Mucosa of gallbladder (tissue), 1 donor: ENCODE results near the gene ARMH4. TPM values are rescaled to one million over a fixed set of nuclear protein-coding genes. Genes with fewer than 3 reads are reported as not detected.
"Not testable (repeated sequence)": the region's sequence is repeated elsewhere in the genome, so short reads cannot be mapped to it uniquely, and the experiment has no call there.

ENCODE experiments used
- DNase-seq: peaks from one replicate; pipeline ENCODE4 v3.0.0-alpha.2; 2020; ENCODE audit warnings: low spot score
- total RNA-seq: library from RNA; stranded (reverse); gene quantifications from one replicate; pipeline ENCODE4 v1.2.1, GENCODE V29; 2021
- donor health status: DM: no; HTN: no; CAD: no.

The ARMH4 gene
- total RNA-seq, 1 donor from 2014 or later: 10.0 TPM

- DNase-seq: no peak
These were observed 6.1 kb downstream of the ARMH4 start for GRCh38 chr14:58145936-58146335.

- no peak for DNase-seq
These were observed 8.9 kb downstream of the ARMH4 start for GRCh38 chr14:58143106-58143505.

- no peak for DNase-seq
These were observed 10.1 kb downstream of the ARMH4 start for GRCh38 chr14:58141893-58142292.

DNA sequence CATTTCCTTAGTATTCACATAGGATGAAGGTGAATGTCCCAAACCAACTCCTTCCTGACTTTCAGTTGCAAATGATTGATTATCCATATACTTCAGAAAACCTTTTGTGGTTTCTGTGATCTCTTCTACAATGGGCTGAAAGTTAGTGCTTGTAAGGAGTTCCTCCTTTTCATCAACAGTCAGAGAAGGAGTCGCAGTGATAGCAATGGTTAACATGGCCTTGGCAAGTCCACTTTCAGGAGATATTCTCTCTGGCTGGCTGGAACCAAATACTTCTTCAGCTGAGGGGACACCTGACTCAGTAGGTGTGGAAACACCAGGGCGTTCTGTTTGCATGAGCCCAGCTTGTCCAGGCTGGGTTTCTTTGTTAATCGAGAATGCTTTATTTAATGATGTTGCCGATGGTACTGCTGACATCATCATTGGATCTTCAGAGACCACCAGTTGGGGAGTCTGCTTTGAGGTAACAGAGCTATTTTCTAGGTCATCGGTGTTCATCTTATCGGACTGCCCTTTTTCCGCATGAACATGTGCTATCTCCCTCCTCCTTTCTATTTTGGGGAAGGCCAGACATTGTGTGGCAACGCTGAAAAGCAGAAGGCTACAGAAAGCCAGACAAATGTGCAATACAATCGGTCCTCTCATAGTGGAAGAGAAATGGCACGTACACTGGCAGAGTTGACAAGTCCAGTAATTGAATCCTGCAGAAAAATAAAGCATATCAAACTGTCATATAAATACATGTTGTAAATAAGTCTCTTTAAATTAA lies 13.1 kb downstream of the ARMH4 start:
- no peak for DNase-seq

DNA sequence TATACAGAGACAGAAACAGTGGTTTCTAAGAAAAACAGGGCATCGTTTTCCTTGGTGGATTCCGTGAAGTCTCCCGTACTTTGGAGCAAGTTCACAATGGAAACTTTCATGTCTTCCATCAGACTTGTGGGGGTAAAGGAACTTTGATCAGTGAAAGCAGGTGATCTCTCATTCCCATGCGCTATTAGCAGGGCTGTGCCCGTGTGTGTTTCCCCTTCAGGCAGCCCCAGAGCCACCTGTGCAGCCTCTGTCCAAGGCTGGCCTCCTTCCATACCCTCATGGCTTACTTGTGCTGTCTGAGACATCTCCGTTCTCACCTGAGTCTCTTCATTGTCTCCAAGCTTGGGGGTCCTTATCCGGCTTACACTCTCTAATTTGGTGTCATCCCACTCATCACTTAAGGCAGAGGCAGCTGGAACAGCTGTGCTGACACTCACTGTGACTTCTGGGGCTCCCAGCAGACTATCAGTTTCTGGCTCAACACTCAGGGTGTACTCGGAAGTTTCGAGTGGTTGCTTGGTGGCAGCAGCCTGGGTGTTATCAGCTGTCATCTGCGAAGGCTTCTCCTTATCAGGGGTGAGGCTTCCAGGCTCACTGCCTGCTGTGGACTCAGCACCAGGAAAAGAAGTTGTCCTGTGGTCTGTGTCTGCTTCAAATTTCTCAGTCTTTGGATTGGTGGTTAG lies 13.8 kb downstream of the ARMH4 start:
- DNase-seq: no peak

GRCh38 chr14:58133739-58134138 lies 18.3 kb downstream of the ARMH4 start:
- no peak for DNase-seq

DNA sequence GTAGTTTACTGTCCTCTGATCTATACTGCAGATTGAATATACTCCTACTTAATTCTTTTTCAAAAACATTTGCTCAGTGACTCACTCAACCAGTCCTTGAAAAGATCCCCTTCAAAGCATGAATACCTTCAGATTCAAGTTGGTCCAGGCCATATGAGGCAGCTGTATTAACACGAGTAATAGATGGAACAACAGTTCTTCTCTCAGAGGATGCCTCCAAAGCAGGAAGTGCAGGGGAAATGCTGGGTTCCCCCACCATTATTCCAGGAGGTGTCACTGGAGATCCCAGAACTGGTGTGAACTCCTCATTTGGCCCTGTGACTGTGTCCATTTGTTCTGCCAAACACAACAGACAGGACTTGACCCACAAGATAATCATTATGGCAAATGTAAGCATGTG lies 20.6 kb downstream of the ARMH4 start:
- DNase-seq: no peak

DNA sequence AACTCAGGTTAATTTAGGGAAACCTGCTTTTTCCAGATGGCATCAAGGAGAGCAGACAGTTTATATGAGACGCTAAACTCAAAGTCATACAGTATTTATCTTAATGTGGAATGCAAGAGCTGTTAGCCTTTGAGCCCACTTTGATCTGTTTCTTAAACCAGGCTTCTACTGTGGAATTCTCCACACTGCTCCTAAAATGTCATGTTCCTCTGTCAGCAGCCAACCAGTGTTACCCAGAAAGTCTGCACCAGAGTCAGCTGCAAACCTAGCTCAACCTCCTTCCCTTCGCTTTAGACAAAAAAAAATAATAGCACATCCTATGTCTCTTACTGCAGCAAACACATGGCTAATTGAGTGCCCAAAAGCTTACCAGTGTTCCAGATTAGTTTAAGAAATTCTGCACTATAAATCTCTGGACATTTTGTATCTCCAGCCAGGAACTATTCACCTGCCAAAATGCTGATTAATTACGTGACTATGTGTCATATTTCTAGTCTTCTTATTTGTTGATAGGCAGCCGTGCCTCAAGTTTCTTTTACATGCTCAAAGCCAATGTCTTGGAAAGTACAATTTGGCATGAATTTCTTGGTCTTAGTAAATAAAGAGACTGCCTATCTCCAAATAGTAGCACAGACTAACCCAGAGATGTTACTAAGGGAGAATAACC lies 21.8 kb downstream of the ARMH4 start:
- DNase-seq: no peak

DNA sequence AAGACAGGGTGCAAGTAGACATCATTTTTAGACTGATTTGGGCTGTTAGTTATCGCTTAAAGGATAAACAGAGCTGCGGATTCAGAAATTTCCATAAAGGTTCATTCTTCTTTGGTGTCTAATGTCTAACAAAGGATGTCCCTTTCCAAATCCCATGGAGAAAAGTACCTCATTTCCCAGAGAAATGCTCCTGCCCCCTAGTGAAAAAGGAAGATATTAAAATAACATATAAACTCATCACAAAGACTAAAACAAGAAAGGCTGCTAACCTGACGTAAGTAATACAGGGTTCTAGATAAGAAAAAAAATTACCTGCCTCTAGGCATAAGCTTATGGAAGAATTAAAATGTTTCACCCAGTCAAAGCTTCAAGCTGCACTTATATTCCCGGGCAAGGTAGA lies 22.8 kb downstream of the ARMH4 start:
- DNase-seq: no peak

DNA sequence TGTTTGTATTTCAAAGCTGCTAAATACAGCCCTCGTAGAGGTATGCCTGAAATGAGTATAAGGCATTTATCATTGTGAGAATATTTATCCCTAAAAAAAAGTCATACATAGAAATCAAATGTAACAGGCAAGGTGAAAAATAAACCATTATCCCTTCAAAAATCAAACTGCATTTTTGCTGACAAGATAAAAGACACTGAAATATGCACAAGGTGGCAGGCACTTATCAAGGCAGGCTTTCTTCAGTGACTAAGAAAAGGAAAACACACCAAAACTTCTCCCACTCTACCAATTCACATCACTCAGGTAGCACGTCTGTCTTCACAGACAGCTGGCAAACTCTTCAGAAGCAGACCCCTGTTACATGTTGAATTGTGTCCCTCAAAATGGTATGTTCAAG lies 23.6 kb downstream of the ARMH4 start:
- no peak for DNase-seq

DNA sequence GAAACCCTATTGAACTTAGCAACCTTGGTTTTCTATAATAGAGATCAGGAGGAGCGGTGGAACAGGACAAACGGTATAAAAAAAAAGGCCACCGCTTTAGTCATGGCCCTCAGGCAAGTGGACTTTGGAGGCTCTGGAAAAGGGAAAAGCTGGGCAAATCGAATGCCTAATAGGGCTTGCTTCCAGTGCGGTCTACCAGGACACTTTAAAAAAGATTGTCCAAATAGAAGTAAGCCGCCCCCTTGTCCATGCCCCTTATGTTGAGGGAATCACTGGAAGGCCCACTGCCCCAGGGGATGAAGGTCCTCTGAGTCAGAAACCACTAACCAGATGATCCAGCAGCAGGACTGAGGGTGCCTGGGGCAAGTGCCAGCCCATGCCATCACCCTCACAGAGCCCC lies 29.5 kb downstream of the ARMH4 start:
- not testable (repeated sequence) for DNase-seq

DNA sequence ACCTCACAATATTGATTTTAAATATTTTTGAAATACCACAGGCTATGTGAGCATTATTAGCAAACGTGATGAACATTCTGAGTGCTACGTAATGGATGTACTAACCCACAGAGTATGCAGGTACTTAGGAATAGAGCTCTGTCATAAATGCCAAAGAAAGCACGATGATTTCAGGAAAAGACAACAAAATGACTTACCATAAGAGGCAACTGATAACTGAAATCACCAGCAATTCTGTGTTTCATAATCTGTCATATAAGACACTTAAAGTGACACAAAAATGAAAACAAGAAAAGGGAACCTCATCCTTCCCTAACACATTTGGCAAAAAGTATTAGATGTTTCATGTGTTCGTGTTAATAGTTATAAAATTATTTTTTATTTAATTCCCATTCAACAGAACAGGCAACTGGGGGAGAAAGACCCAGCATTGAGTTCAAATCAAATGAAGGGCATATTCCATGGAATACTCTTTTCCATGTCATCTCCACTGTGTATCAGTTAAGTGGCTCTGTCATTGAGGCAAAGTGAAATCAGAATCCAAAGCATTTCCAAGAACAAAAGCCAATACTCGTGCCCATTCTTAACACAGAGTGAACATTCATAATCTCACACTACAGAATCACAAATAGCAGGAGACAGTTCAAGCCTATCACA lies 30.4 kb downstream of the ARMH4 start:
- DNase-seq: no peak

GRCh38 chr14:58119381-58119780 lies 32.6 kb downstream of the ARMH4 start:
- DNase-seq: no peak

GRCh38 chr14:58118097-58118815 lies 33.8 kb downstream of the ARMH4 start:
- no peak for DNase-seq

GRCh38 chr14:58109744-58110143 lies 42.3 kb downstream of the ARMH4 start:
- no peak for DNase-seq

- DNase-seq: no peak
These were observed 43.3 kb downstream of the ARMH4 start for GRCh38 chr14:58108717-58109116.

GRCh38 chr14:58107947-58108552 lies 44.0 kb downstream of the ARMH4 start:
- DNase-seq: peak; percentile 30

DNA sequence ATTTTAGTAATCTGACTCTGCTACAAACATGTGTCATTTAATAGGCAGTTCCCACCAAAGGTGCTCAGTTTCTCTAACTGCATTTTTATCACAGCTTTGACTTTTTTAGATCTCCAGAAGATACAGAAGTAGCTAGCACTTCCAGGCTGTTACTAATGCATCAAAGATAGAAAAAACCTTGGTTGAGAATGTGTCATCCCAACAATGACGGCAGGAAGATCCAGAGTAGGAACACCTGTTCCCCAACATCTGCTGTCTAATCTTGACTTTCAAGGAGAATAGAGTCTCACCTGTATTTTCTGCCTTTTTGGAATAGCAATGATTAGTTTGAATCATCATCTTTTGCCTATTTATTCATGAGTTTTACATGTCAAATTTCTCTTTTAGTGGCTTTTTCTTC lies 45.0 kb downstream of the ARMH4 start:
- no peak for DNase-seq

DNA sequence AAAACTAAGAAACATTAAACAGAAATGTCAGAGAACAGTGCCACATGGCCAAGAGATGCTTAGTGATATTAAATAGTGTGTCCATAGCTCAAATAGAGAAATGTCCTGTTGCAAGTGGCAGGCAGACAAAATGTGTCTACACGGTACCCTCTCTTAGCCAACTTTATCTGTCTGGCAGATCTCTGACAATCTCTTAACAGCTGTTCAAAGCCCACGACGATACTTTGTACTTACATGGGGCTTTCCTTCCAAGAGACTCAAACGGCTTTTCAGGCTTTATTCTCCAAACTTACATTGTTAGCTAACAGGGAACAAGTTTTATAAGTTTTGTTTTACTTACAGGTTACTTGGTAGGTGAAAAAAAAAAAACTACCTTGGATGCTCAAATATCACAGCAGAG lies 45.6 kb downstream of the ARMH4 start:
- no peak for DNase-seq

- DNase-seq: no peak
These were observed 47.2 kb downstream of the ARMH4 start for GRCh38 chr14:58104808-58105207.

DNA sequence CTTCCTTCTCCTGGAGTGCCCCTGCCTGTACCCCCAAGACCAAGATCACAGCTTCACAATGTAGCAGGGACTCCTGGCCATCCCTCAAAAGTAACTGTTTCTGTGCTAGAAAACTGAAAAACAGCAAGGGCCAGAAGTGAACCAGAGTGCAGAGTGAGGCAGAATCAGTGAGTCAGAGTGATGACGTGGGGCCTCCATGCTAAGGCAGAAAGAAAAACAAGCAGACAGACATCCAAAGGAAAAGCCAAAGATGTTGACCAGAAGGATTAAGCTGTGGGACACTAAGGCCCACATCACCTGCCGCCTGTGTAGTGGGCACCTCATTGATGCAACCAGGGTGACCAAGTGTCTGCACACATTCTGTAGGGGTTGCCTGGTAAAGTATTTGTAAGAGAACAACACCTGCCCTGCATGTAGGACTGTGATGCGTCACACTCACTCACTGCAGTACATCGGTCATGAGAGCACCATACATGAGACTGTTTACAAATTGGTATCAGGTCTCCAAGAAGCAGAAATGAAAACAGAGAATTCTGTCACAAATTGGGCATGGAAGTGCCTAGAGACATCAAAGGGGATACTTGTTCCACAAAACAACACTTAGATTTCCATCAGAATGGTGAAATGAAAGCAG lies 51.2 kb downstream of the ARMH4 start:
- no peak for DNase-seq
